ENCODE data around the gene PCDHA10.
"Not testable (repeated sequence)": the region's sequence is repeated elsewhere in the genome, so short reads cannot be mapped to it uniquely, and the experiment has no call there.

The PCDHA10 gene

DNA sequence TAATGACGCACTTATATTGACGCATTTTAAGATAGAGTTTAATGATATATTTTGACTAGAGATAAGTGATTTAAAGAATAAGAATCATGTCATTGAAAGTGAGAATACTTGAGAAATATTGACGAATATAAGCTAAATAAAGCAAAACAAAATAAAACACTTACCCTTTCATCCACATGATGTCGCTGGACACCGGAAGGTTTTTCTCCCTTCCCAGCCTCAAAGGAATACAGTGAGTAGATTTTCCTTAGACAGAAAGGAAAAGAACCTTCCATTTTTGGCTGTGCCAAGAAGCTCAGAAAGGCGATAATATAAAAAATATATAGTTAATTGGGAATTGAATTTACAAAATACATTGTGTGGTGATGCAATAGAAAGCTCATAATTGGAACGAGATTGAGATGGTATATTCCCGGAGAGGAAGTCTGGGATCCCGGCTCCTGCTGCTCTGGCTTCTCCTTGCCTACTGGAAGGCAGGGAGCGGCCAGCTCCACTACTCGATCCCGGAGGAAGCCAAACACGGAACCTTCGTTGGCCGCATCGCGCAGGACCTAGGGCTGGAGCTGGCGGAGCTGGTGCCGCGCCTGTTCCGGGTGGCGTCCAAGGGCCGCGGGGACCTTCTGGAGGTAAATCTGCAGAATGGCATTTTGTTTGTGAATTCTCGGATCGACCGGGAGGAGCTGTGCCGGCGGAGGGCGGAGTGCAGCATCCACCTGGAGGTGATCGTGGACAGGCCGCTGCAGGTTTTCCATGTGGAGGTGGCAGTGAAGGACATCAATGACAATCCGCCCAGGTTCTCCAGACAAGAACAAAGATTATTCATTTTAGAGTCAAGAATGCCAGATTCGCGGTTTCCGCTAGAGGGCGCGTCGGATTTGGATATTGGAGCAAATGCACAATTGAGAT, 34.1 kb upstream of the PCDHA10 start, which contains the start of gene PCDHA5:
Gene PCDHA5, plus strand, starts transcription at position 239 of the 906 bp plus-strand sequence.
- TF ChIP-seq CTCF (IDR thresholded peaks at IDR 0.05; ENCODE audit: unreplicated experiment in 3 of 3): no peak
- Mint-ChIP-seq H3K4me3 (no peak within 1 kb of the TSS), H3K27me3 (ENCODE audit: low read depth) (no peaks in the 10 kb centered on the region), H3K36me3 (ENCODE audit: low read depth) (peaks cover 71% of the 10 kb centered on the region), H3K4me1 (no peaks in the 10 kb centered on the region), H3K9me3 (peaks cover 39% of the 10 kb centered on the region), H3K27ac (no peak within 1 kb of the TSS)

DNA sequence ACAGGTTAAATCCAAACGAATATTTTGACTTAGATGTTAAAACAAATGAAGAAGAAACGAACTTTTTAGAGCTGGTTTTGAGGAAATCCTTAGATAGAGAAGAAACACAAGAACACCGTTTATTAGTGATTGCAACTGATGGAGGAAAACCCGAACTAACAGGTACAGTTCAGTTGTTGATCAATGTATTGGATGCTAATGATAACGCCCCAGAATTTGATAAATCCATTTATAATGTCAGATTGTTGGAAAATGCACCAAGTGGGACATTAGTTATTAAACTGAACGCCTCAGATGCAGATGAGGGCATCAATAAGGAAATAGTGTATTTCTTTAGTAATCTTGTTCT, 33.4 kb upstream of the PCDHA10 start:
- peaks cover 74% of the 10 kb centered on the region for H3K36me3 Mint-ChIP-seq (ENCODE audit: low read depth)
- no peaks in the 10 kb centered on the region for H3K27me3 Mint-ChIP-seq (ENCODE audit: low read depth)
- H3K4me1 Mint-ChIP-seq: peaks cover 5% of the 10 kb centered on the region
- H3K27ac Mint-ChIP-seq: no peak overlapping the region
- H3K4me3 Mint-ChIP-seq: no peak overlapping the region
- peaks cover 43% of the 10 kb centered on the region for H3K9me3 Mint-ChIP-seq
- TF ChIP-seq CTCF (IDR thresholded peaks at IDR 0.05; ENCODE audit: unreplicated experiment in 3 of 3): no peak

- H3K4me1 Mint-ChIP-seq; H3K27ac Mint-ChIP-seq; H3K4me3 Mint-ChIP-seq; H3K27me3 Mint-ChIP-seq (ENCODE audit: low read depth): not testable (repeated sequence)
- Mint-ChIP-seq H3K36me3 (ENCODE audit: low read depth) (peaks cover 73% of the 10 kb centered on the region), H3K9me3 (peaks cover 44% of the 10 kb centered on the region)
Measured at GRCh38 chr5:140822969-140823368, 32.7 kb upstream of the PCDHA10 start.

- H3K27me3 Mint-ChIP-seq (ENCODE audit: low read depth): no peaks in the 10 kb centered on the region
- peaks cover 8% of the 10 kb centered on the region for H3K4me1 Mint-ChIP-seq
- no peak for TF ChIP-seq CTCF (IDR thresholded peaks at IDR 0.05; ENCODE audit: unreplicated experiment in 3 of 3)
- no peak overlapping the region for H3K27ac Mint-ChIP-seq
- peaks cover 45% of the 10 kb centered on the region for H3K9me3 Mint-ChIP-seq
- peaks cover 73% of the 10 kb centered on the region for H3K36me3 Mint-ChIP-seq (ENCODE audit: low read depth)
- no peak overlapping the region for H3K4me3 Mint-ChIP-seq
Measured at GRCh38 chr5:140823475-140823874, 32.2 kb upstream of the PCDHA10 start.

DNA sequence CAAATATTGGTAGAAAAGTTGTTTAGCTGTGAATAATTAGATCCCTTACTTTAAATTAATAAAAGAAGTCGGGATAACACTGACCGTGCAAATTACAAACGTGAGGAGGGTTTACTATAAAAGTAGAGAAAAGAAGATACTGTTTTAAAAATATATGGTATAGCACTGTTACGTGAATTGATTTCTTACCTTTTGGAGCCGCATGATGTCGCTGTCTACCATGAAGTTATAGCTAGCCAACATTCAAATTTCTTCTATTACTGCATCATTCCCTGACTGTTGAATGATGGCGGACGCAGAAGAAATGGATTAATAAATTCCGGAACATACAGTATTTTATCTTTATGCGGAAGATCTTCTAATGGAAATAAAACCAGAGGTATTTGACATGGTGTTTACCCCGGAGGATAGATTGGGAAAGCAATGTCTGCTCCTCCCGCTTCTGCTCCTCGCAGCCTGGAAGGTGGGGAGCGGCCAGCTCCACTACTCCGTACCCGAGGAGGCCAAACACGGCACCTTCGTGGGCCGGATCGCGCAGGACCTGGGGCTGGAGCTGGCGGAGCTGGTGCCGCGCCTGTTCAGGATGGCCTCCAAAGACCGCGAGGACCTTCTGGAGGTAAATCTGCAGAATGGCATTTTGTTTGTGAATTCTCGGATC, 27.9 kb upstream of the PCDHA10 start, which contains the start of gene PCDHA6:
Gene PCDHA6, plus strand, starts transcription at position 257 of the 658 bp plus-strand sequence. Its CDS starts 132 bp downstream, at position 389.
- Mint-ChIP-seq H3K27me3 (ENCODE audit: low read depth) (no peaks in the 10 kb centered on the region), H3K9me3 (peaks cover 52% of the 10 kb centered on the region), H3K4me1 (peaks cover 10% of the 10 kb centered on the region), H3K4me3 (peak within 1 kb of the TSS; percentile 86 to 93 (median 91)), H3K27ac (peak within 1 kb of the TSS; percentile 80 to 96 (median 93)), H3K36me3 (ENCODE audit: low read depth) (peaks cover 79% of the 10 kb centered on the region)
- peak; percentile 43 to 49 (median 47) for TF ChIP-seq CTCF (IDR thresholded peaks at IDR 0.05; ENCODE audit: unreplicated experiment in 3 of 3)

DNA sequence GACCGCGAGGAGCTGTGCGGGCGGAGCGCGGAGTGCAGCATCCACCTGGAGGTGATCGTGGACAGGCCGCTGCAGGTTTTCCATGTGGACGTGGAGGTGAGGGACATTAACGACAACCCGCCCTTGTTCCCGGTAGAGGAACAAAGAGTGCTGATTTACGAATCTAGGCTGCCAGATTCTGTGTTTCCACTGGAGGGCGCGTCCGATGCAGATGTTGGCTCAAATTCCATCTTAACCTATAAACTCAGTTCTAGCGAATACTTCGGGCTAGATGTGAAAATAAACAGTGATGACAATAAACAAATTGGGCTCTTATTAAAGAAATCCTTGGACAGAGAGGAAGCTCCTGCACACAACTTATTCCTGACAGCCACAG, 27.3 kb upstream of the PCDHA10 start:
- peak; percentile 23 to 40 (median 26) for TF ChIP-seq CTCF (IDR thresholded peaks at IDR 0.05; ENCODE audit: unreplicated experiment in 3 of 3)
- H3K4me1 Mint-ChIP-seq: peaks cover 10% of the 10 kb centered on the region
- H3K36me3 Mint-ChIP-seq (ENCODE audit: low read depth): peaks cover 81% of the 10 kb centered on the region
- H3K27me3 Mint-ChIP-seq (ENCODE audit: low read depth): no peaks in the 10 kb centered on the region
- peak overlapping the region; percentile 80 to 96 (median 93) for H3K27ac Mint-ChIP-seq
- H3K4me3 Mint-ChIP-seq: peak overlapping the region; percentile 86 to 93 (median 91)
- peaks cover 55% of the 10 kb centered on the region for H3K9me3 Mint-ChIP-seq

- H3K4me1 Mint-ChIP-seq: peaks cover 10% of the 10 kb centered on the region
- H3K9me3 Mint-ChIP-seq: peaks cover 58% of the 10 kb centered on the region
- not testable (repeated sequence) for H3K27ac Mint-ChIP-seq; H3K27me3 Mint-ChIP-seq (ENCODE audit: low read depth); H3K4me3 Mint-ChIP-seq
- H3K36me3 Mint-ChIP-seq (ENCODE audit: low read depth): peaks cover 88% of the 10 kb centered on the region
Measured at GRCh38 chr5:140829511-140830501, 25.9 kb upstream of the PCDHA10 start.
